Measurements from ENCODE around the gene DCTD. TPM values are rescaled to one million over a fixed set of nuclear protein-coding genes. Genes with fewer than 3 reads are reported as not detected.

The DCTD gene
- total and polyA plus RNA-seq, 2 experiments from 2014 or later, result 133 to 170 TPM

- H3K27me3 ChIP-seq (replicated peaks; ENCODE audit: insufficient read depth), result no peaks in the 10 kb centered on the region
- TF ChIP-seq EZH2phosphoT487 (IDR thresholded peaks at IDR 0.05; ENCODE audit: insufficient read depth, low read depth) (no peak), EZH2 (IDR thresholded peaks at IDR 0.05; ENCODE audit: insufficient read depth, poor library complexity, severe bottlenecking) (no peak)
- peaks cover 91% of the 10 kb centered on the region for H3K79me2 ChIP-seq (ENCODE audit: insufficient read depth)
- H3K9ac ChIP-seq, result no peak overlapping the region
- H3K9me3 ChIP-seq (ENCODE audit: low read depth), result no peaks in the 10 kb centered on the region
- H3K27ac ChIP-seq, result no peak overlapping the region
- H2AFZ ChIP-seq, result no peak overlapping the region
- H3K36me3 ChIP-seq (ENCODE audit: low read depth), result peaks cover 54% of the 10 kb centered on the region
- H3F3A ChIP-seq (ENCODE audit: insufficient read depth), result no peaks in the 10 kb centered on the region
- DNase-seq, result no peak
- H3K4me1 ChIP-seq (ENCODE audit: insufficient read depth), result no peaks in the 10 kb centered on the region
- no peaks in the 10 kb centered on the region for H3K9me2 ChIP-seq (ENCODE audit: insufficient read depth)
- H3K4me2 ChIP-seq (ENCODE audit: unreplicated experiment), result no peak overlapping the region
- 97 to 98% methylated on average over 3 of the region's 3 CpGs for WGBS, 2 experiments (ENCODE audit: low coverage in 1 of 2, low lambda C conversion rate in 2 of 2, missing lambda C conversion rate in 2 of 2)
- H3K4me3 ChIP-seq, result no peak overlapping the region
- H4K20me1 ChIP-seq (ENCODE audit: insufficient read depth), result no peaks in the 10 kb centered on the region
- in situ Hi-C loops (cut with MboI), result no loop called here
Measured at GRCh38 chr4:182908124-182908523, 9.1 kb downstream of the DCTD start.

GRCh38 chr4:182907396-182907795 is 9.8 kb downstream of the DCTD start:
- Histone ChIP-seq H3K9me2 (ENCODE audit: insufficient read depth) (no peaks in the 10 kb centered on the region), H3K79me2 (ENCODE audit: insufficient read depth) (peaks cover 91% of the 10 kb centered on the region), H3K27me3 (replicated peaks; ENCODE audit: insufficient read depth) (no peaks in the 10 kb centered on the region), H3K9me3 (ENCODE audit: low read depth) (no peaks in the 10 kb centered on the region), H3F3A (ENCODE audit: insufficient read depth) (no peaks in the 10 kb centered on the region), H3K4me3 (no peak overlapping the region), H3K9ac (no peak overlapping the region), H4K20me1 (ENCODE audit: insufficient read depth) (no peaks in the 10 kb centered on the region), H3K36me3 (ENCODE audit: low read depth) (peaks cover 54% of the 10 kb centered on the region), H2AFZ (no peak overlapping the region), H3K4me1 (ENCODE audit: insufficient read depth) (no peaks in the 10 kb centered on the region), H3K27ac (no peak overlapping the region), H3K4me2 (ENCODE audit: unreplicated experiment) (no peak overlapping the region)
- in situ Hi-C loops (cut with MboI), result no loop called here
- no peak for DNase-seq
- TF ChIP-seq EZH2phosphoT487 (IDR thresholded peaks at IDR 0.05; ENCODE audit: insufficient read depth, low read depth) (no peak), EZH2 (IDR thresholded peaks at IDR 0.05; ENCODE audit: insufficient read depth, poor library complexity, severe bottlenecking) (no peak)
- 94 to 95% methylated on average over 8 of the region's 8 CpGs for WGBS, 2 experiments (ENCODE audit: low coverage in 1 of 2, low lambda C conversion rate in 2 of 2, missing lambda C conversion rate in 2 of 2)

- H3K9me2 ChIP-seq (ENCODE audit: insufficient read depth), result no peaks in the 10 kb centered on the region
- no peak overlapping the region for H3K4me3 ChIP-seq
- H3K4me2 ChIP-seq (ENCODE audit: unreplicated experiment), result no peak overlapping the region
- no peak overlapping the region for H2AFZ ChIP-seq
- H3K4me1 ChIP-seq (ENCODE audit: insufficient read depth), result no peaks in the 10 kb centered on the region
- in situ Hi-C loops (cut with MboI), result no loop called here
- 94 to 97% methylated on average over 4 of the region's 4 CpGs for WGBS, 2 experiments (ENCODE audit: low coverage in 1 of 2, low lambda C conversion rate in 2 of 2, missing lambda C conversion rate in 2 of 2)
- H3K9me3 ChIP-seq (ENCODE audit: low read depth), result no peaks in the 10 kb centered on the region
- no peak overlapping the region for H3K9ac ChIP-seq
- no peaks in the 10 kb centered on the region for H4K20me1 ChIP-seq (ENCODE audit: insufficient read depth)
- no peaks in the 10 kb centered on the region for H3K27me3 ChIP-seq (replicated peaks; ENCODE audit: insufficient read depth)
- H3K79me2 ChIP-seq (ENCODE audit: insufficient read depth), result peaks cover 91% of the 10 kb centered on the region
- H3K36me3 ChIP-seq (ENCODE audit: low read depth), result peaks cover 53% of the 10 kb centered on the region
- DNase-seq, result no peak
- TF ChIP-seq EZH2 (IDR thresholded peaks at IDR 0.05; ENCODE audit: insufficient read depth, poor library complexity, severe bottlenecking) (no peak), EZH2phosphoT487 (IDR thresholded peaks at IDR 0.05; ENCODE audit: insufficient read depth, low read depth) (no peak)
- H3K27ac ChIP-seq, result no peak overlapping the region
- H3F3A ChIP-seq (ENCODE audit: insufficient read depth), result no peaks in the 10 kb centered on the region
Measured at GRCh38 chr4:182906786-182907185, 10.4 kb downstream of the DCTD start.

- no peaks in the 10 kb centered on the region for H4K20me1 ChIP-seq (ENCODE audit: insufficient read depth)
- no peak for TF ChIP-seq EZH2phosphoT487 (IDR thresholded peaks at IDR 0.05; ENCODE audit: insufficient read depth, low read depth)
- TF ChIP-seq EZH2 (IDR thresholded peaks at IDR 0.05; ENCODE audit: insufficient read depth, poor library complexity, severe bottlenecking), result no peak
- H3K9ac ChIP-seq, result no peak overlapping the region
- H3K4me2 ChIP-seq (ENCODE audit: unreplicated experiment), result no peak overlapping the region
- 0 out of 2 replicates have a peak, but pooled peaks cover 5% of the 10 kb centered on the region for H3F3A ChIP-seq (ENCODE audit: insufficient read depth)
- no peak overlapping the region for H2AFZ ChIP-seq
- H3K4me1 ChIP-seq (ENCODE audit: insufficient read depth), result no peaks in the 10 kb centered on the region
- DNase-seq, result no peak
- peaks cover 89% of the 10 kb centered on the region for H3K79me2 ChIP-seq (ENCODE audit: insufficient read depth)
- no peak overlapping the region for H3K4me3 ChIP-seq
- no peak overlapping the region for H3K27ac ChIP-seq
- 90 to 95% methylated on average over 6 to 10 of the region's 10 CpGs for WGBS, 2 experiments (ENCODE audit: low coverage in 1 of 2, low lambda C conversion rate in 2 of 2, missing lambda C conversion rate in 2 of 2)
- no peaks in the 10 kb centered on the region for H3K9me3 ChIP-seq (ENCODE audit: low read depth)
- peaks cover 50% of the 10 kb centered on the region for H3K36me3 ChIP-seq (ENCODE audit: low read depth)
- in situ Hi-C loops (cut with MboI), result no loop called here
- no peaks in the 10 kb centered on the region for H3K27me3 ChIP-seq (replicated peaks; ENCODE audit: insufficient read depth)
- no peaks in the 10 kb centered on the region for H3K9me2 ChIP-seq (ENCODE audit: insufficient read depth)
Measured at GRCh38 chr4:182905038-182905437, 12.1 kb downstream of the DCTD start.
